ENCODE measurements around the gene TUBB6.
A peak's percentile ranks its signal among the peaks of the same experiment; 100 is the strongest.

The TUBB6 gene

GRCh38 chr18:12345491-12346239 is 37.6 kb downstream of the TUBB6 start:
- DNase-seq = no peak

GRCh38 chr18:12346240-12346565 is 38.2 kb downstream of the TUBB6 start:
- no peak for DNase-seq

GRCh38 chr18:12347895-12348294 is 39.9 kb downstream of the TUBB6 start:
- no peak for DNase-seq

- DNase-seq = no peak
Measured at GRCh38 chr18:12352188-12352587, 44.1 kb downstream of the TUBB6 start.

GRCh38 chr18:12359515-12359927 is 51.5 kb downstream of the TUBB6 start:
- DNase-seq = no peak

- no peak for DNase-seq
Measured at GRCh38 chr18:12361770-12362378, 53.8 kb downstream of the TUBB6 start.

- no peak for DNase-seq
Measured at GRCh38 chr18:12362473-12363174, 54.6 kb downstream of the TUBB6 start.

GRCh38 chr18:12366379-12366778 is 58.3 kb downstream of the TUBB6 start:
- DNase-seq = no peak

- DNase-seq = no peak
Measured at GRCh38 chr18:12366784-12367183, 58.7 kb downstream of the TUBB6 start.

GRCh38 chr18:12369211-12369610 is 61.2 kb downstream of the TUBB6 start:
- no peak for DNase-seq

GRCh38 chr18:12371590-12371989 is 63.5 kb downstream of the TUBB6 start:
- DNase-seq = no peak

GRCh38 chr18:12372406-12372805 is 64.4 kb downstream of the TUBB6 start:
- no peak for DNase-seq

- no peak for DNase-seq
Measured at GRCh38 chr18:12373116-12373770, 65.2 kb downstream of the TUBB6 start.

GRCh38 chr18:12373771-12374116 is 65.7 kb downstream of the TUBB6 start:
- no peak for DNase-seq

- peak; percentile 24 for DNase-seq
Measured at GRCh38 chr18:12374401-12374800, 66.4 kb downstream of the TUBB6 start.
